Stimulated activated CD8-positive, alpha-beta memory T cell treated with anti-CD3 and anti-CD28 coated beads, Interleukin-7, amount 100 ng/mL, for 4 hours (primary cell): ENCODE data around the gene PCNX4.

Experiments
- DNase-seq, 2 donors: peaks; one replicate each; pipeline ENCODE4 v3.0.0-alpha.2; 2020; ENCODE audit warnings: low read depth in 2 of 2

Gene PCNX4

GRCh38 chr14:60174352-60175254, 82.9 kb downstream of the PCNX4 start:
- DNase-seq, result no peak

GRCh38 chr14:60175255-60175902, 83.7 kb downstream of the PCNX4 start:
- DNase-seq, result no peak

DNA sequence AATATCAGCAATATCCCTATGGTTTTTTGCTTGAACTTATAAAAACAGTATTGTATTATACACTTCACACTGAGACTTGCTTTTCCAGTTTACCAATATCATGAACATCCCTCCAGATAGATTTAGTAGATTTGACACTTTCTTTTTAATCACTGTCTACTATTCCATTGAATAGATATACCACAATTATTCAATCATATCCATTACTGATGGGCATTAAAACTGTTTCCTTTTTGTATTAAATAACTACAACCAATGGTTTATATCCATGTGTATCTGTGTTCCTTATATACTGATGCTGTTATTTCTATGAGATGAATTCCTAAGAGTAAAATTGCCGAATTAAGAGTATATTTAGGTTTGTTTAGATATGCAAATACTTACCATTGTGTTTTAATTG, 86.4 kb downstream of the PCNX4 start:
- DNase-seq, result no peak

- DNase-seq, result no peak
Observed at GRCh38 chr14:60178820-60179219, 87.1 kb downstream of the PCNX4 start.

DNA sequence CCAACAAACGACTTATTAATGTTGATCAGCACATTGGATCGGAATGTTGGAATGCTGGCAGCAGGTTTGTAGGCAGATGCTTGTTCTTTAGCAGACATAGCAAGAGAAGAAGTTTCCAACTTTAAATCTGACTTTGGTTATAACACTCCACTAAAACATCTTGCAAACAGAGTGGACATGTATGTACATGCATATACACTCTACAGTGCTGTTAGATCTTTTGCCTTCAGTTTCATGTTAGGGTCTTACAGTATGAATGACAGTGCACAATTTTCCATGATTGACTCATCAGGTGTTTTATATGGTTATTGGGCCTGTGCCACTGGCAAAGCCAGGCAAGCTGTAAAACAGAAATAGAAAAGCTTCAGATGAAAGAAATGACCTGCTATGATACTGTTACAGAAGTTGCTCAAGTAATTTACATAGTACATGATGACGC, 87.7 kb downstream of the PCNX4 start:
- no peak for DNase-seq

GRCh38 chr14:60183138-60183537, 91.4 kb downstream of the PCNX4 start:
- DNase-seq, result no peak

- DNase-seq, result no peak
Observed at GRCh38 chr14:60183741-60184140, 92.0 kb downstream of the PCNX4 start.

GRCh38 chr14:60184146-60184904, 92.6 kb downstream of the PCNX4 start:
- DNase-seq, result no peak

- no peak for DNase-seq
Observed at GRCh38 chr14:60184905-60185555, 93.3 kb downstream of the PCNX4 start.

GRCh38 chr14:60188115-60188514, 96.4 kb downstream of the PCNX4 start:
- no peak for DNase-seq

DNA sequence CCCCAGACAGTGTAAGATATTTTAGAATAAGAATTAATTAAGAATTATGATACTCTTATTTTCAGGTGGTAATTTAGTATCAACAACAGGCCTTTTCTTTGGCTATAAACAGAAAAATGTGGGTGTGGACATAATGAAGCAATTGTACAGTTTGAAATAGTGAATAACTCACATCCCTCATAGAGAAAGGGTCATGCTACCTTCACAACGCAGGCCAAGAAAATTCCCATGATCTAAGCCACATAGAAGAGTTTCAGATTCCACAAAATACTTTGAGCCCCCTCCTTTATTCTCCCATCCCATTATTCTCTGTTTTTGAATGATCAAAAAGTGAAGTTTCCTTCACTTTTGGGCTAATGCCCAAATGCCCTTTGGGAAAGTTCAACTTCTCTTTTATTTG, 97.0 kb downstream of the PCNX4 start:
- DNase-seq, result no peak

GRCh38 chr14:60189923-60190840, 98.5 kb downstream of the PCNX4 start:
- no peak for DNase-seq

DNA sequence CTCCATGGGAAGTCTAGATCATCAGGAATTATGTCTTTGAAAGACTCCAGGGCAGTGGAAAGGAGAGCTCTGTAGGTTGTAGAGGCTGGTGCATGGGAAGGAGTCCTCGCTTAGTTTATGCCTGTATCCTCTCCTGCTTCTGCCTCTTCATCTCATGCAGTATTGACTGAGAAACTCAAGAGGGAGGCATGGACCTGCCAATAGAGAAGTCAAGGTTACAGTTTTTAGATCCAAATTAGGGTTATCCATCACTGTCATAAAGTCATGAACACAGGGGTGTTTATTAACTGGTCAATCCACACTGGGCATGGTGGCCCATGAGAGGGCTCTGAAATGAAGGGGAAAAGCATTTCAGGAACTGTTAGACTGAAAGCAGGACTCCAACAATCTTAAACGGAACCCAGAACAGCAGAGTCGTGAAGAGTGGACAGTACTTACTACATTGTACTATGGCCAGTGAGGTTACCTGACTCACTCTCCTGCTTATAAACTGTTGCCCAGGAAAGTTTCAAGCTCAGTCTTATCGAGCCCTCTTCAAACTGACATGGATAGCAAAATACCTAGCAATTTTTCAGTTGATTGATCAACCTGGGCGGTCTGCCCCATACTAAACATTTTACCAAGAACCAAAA, 103.6 kb downstream of the PCNX4 start:
- DNase-seq, result no peak

GRCh38 chr14:60196291-60196690, 104.6 kb downstream of the PCNX4 start:
- no peak for DNase-seq

- no peak for DNase-seq
Observed at GRCh38 chr14:60197629-60198303, 106.0 kb downstream of the PCNX4 start.

GRCh38 chr14:60199321-60199720, 107.6 kb downstream of the PCNX4 start:
- no peak for DNase-seq

- no peak for DNase-seq
Observed at GRCh38 chr14:60204104-60204842, 112.5 kb downstream of the PCNX4 start.

- DNase-seq, result no peak
Observed at GRCh38 chr14:60204843-60205774, 113.4 kb downstream of the PCNX4 start.
